Renal cortex interstitium (tissue), 11 donors: ENCODE data around the gene RAB31. TPM values are rescaled to one million over a fixed set of nuclear protein-coding genes. Genes with fewer than 3 reads are reported as not detected.
"Not testable (repeated sequence)": the region's sequence is repeated elsewhere in the genome, so short reads cannot be mapped to it uniquely, and the experiment has no call there.

Source experiments
- DNase-seq, 11 donors: peaks; one replicate each; pipeline ENCODE4 v3.0.0-alpha.2; 2013; ENCODE audit warnings: low read depth in 9 of 11, low spot score in 4 of 11; ENCODE audit errors: extremely low read depth in 1 of 11
- polyA plus RNA-seq, 3 donors: library from polyadenylated mRNA; unstranded; fragments of 120-200 nt; gene quantifications; one replicate each; pipeline ENCODE4 v1.2.1, GENCODE V29; 2013; ENCODE audit not compliant: insufficient read length in 3 of 3

RAB31 gene
- polyA plus RNA-seq, 3 donors = 25.3 to 30.7 (median 30.4) TPM

DNA sequence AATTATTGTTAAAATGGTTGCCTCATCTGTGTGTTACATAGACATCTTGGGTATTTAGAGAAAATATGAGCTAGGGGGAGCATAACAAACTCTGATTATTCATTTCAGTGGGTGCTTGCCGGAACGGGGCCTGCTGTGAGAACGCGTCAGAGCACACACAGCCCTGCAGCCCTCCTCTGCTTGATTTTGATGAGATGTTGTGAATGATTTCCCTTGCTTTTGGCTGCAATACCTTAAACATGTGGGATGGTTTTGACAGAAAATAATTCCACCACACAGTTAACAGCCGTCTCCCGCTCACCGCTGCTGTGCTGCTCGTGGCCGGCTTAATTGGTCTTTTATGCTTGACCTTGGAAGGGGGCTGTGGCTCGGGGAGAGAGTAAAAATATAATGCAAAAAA is 127.7 kb downstream of the RAB31 start:
- DNase-seq = no peak

DNA sequence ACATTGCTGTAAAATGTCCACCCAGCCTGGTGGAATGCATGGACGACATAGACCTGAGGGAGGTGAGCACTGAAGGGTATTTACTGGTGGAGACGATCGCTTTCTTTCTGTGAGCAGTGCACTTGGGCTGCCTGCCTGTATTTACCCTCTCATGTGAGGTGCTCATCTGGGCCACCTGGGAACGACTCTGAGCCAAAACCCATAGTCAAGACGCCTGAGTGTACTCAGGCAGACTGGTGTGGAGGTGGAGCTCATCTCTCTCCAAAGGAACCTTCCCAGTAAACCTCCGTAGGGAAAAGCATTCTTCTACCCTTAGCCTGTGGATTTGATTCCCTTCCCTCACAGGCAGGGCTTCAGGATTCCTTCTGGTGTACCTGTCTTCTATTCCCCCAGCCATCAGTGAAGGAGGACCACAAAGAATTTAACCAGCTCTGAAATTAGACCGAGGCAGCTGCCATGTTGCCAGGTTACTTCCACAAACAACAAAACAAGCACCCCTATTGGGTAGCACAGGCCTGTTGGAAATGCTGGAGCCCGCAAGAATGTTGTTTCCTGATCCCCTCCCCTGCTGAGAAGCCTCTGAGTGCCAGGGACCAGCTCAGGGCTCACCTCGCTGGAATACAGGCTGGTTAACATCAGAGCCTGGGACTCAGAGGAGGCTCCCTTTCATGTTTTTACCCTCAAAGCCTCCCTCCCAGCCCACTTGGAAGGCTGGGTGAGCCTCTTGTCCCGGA is 130.2 kb downstream of the RAB31 start:
- DNase-seq = no peak

GRCh38 chr18:9839211-9839610 is 131.1 kb downstream of the RAB31 start:
- no peak for DNase-seq

- DNase-seq = no peak
Observed at GRCh38 chr18:9839853-9840252, 131.8 kb downstream of the RAB31 start.

DNA sequence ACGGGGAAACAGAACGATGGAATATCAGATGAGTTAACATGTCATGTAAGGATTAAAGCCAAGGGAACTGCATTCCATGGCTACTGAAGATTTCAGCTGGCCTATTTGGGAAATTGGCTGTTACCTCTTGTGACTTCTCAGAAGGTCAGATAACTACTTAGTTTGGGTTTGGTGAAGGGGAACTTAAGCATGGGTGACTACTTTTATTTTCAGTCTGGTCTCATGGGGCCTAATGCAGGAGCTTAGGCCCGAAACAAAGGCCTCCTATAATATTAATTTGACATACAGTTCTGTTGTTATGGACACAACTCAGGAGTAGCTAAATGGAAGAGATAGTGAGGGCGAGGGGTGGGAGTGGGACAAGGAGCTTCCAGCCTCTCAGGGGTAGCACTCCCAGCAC is 133.7 kb downstream of the RAB31 start:
- no peak for DNase-seq

GRCh38 chr18:9842448-9842847 is 134.3 kb downstream of the RAB31 start:
- DNase-seq = no peak

- DNase-seq = no peak
Observed at GRCh38 chr18:9845256-9845655, 137.2 kb downstream of the RAB31 start.

DNA sequence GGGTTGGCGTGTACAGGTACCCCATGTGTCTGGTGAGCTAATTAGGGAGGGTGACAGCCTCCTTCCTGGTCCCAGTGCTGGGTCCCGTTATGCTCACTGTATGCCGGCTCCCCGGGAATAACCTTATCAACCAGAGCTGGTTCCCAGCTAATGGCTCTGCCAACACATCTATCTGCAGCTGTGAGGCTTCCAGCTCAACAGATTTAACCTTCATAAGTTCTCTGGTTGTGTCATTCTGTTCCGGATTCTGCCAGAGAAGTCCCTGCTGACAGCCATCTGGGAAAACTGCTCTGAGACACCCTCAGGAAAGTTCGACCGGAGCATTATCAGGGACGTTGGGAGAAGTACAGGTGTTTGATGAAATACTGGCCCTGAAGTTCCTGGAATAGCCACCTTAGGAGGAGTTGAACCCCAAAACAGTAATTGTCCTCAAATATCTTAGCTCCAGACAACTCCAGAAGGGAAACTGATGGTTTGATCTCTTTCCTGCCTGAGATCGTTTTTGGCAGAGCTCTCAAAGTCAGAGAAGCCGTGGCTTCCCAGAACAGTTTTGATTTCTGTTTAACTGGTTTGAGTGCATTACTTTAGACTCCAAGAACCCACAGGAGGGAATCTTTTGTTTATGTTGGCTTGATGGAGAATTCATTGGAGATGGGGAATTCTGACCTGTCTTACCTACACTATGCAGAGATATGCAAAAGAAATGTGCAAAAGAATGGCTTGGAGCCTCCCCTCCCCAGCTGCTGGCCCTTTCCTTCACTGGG is 138.2 kb downstream of the RAB31 start:
- DNase-seq = no peak

DNA sequence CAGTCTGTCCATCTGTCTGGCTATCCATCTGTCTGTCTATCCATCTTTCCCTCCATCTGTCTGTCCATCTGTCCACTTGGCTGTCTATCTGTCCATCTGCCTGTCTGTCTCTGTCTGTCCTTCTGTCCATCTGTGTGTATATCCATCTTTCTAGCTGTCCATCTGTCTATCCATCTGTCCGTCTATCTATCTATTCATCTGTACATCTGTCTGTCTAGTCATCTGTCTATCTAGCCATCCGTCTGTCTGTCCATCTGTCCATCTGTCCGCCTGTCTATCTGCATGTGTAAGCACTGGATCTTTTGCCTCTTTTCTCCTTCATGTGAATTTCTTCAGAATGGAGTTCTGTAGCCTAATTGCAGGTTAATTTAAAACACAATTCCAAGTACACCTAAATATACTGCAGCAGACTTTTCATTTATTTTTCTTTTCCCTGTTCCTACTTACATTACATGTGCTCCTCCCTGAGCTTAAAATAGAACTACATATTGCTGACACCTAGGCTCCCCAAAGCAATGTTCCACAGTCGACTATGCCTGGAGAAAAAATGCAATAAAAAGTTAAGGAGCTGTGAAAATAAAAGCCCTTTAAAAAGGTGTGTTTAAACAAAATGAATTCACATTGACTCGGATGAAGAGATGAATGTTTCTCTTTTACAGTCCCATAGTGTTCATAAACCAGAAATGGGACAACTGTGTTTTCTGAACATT is 140.2 kb downstream of the RAB31 start:
- no peak for DNase-seq

- DNase-seq = no peak
Observed at GRCh38 chr18:9849407-9850283, 141.5 kb downstream of the RAB31 start.

DNA sequence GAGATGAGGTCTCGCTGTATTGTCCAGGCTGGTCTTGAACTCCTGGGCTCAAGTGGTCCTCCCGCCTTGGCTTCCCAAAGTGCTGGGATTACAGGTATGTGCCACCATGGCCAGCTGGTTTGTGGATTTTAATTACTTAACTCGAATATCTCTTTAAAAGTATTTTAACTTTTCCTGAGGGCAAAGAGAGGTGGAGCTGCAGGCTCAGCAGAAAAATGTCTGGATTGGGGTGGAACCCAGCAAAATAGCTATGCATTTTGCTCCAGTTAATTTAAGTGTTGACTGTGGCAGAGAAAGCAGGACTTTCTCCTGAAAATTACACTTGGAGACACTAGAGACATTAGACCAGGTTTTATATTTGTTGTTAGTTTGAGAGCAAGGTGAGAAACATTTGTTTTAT is 142.2 kb downstream of the RAB31 start:
- no peak for DNase-seq

DNA sequence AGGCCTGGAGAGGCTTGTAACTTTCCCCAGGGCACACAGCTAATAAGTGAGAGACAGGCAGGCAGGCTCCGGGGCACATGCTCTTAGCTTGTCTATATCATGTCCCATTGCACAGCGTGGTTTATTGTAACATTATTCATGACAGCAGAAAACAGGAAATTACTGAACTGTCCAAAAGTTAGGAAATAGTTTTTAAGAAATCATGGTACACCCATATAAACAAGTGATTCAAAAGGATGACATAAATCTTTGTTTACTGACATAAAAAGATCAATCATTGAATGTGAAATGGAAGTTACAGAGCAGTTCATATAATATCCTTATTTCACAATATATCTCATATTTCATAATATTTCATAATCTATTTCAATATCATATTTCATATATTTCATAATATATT is 143.4 kb downstream of the RAB31 start:
- no peak for DNase-seq

DNA sequence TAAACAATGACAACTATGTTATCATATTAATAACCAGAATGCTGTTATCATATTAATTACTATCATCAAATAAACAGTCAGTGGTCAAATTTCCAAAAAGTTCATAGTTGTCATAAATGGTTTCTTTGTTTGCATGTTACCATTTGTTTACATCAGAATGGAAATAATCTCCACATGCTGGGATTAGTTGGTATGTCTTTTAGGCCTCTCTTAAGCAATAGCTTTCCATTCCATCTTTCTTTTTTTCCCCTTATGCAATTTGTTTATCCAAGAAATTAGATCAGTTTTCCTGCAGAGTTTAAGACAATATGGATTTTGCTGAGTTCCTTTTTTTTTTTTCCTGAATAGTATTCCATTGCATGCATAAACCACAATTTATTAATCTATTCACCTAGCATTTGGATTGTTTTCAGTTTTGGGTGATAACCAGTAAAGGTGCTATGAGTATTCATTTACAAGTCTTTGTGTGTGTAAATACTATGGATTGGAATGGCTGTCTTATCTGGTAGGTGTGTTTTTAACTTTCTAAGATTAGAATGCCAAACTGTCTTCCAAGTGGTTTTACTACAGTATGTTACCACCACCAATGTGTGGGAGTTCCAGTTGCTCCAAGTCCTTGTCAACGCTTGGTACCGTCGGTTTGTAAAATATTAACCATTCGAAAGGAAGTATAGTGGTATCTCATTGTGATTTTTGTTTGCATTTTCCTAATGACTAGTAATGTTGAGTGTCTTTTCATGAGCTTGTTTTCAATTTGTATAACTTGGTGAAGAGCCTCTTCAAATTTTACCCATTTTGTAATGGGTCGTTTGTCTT is 144.4 kb downstream of the RAB31 start:
- DNase-seq = no peak

GRCh38 chr18:9854801-9855676 is 146.9 kb downstream of the RAB31 start:
- DNase-seq = no peak

DNA sequence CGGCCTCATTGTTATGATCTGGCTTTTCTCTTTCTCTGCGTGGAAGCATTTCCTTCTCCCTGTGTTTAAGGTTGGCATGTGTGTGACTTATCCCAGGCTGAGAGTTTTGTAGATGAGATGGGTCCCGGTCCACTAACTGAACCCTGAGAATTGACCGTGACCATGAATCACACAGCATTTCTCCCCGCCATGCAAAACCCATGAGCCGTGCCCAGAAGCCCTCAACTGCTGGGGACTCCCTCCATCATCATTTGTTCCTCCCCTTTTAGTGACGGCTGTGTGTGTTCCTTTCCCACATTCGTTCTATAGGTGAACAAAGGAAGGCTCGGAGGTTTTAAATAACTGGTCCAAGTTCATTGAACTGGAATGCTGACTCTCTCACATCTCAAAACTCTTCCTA is 147.6 kb downstream of the RAB31 start:
- DNase-seq = no peak

GRCh38 chr18:9856092-9856491 is 148.0 kb downstream of the RAB31 start:
- no peak for DNase-seq

DNA sequence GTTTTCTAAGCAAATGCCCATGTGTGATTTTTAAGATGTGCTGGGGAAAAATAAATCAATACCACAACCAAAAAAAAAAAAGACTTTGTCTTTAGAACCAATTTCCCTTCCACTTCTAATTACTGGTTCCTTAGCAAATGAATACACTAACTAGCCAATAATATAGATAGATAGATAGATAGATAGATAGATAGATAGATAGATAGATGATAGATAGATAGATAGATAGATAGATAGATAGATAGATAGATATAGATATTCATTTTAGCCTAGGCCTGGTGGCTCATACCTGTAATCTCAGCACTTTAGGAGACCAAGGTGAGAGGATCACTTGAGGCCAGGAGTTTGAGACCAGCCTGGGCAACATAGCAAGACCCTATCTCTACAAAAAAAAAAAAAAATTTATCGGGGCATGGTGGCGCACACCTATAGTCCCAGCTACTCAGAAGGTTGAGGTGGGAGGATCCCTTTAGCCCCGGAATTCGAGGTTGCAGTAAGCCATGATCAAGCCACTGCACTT is 149.4 kb downstream of the RAB31 start:
- DNase-seq = not testable (repeated sequence)
